Renal cortical epithelial cell (primary cell): Measurements from ENCODE around the gene GSS. TPM values are rescaled to one million over a fixed set of nuclear protein-coding genes. Genes with fewer than 3 reads are reported as not detected.

ENCODE experiments used
- DNase-seq: peaks from one replicate; pipeline ENCODE4 v3.0.0-alpha.2; 2011; ENCODE audit warnings: low read depth
- total RNA-seq: library from RNA; depleted of rRNA; stranded (reverse); fragments of >200 nt; gene quantifications from 2 replicates; pipeline ENCODE4 v1.2.3, GENCODE V29; 2014

GSS gene
- 86.7 and 89.2 TPM in 2 replicates for total RNA-seq

- peak; percentile 83 for DNase-seq
Observed at GRCh38 chr20:34955231-34956040, at the start of gene GSS, which contains the start of gene MYH7B. Gene GSS (minus strand): TSS chr20:34955806. CDS start chr20:34951852, 3,954 bp downstream. Gene MYH7B (plus strand): TSS chr20:34955868. CDS start chr20:34978006, 22,138 bp downstream.

- no peak for DNase-seq
Observed at GRCh38 chr20:35004749-35005462, 49.3 kb upstream of the GSS start.

GRCh38 chr20:35004051-35004725 is 48.6 kb upstream of the GSS start:
- no peak for DNase-seq

- no peak for DNase-seq
Observed at GRCh38 chr20:35003211-35004031, 47.8 kb upstream of the GSS start.

- no peak for DNase-seq
Observed at GRCh38 chr20:35002426-35003210, 47.0 kb upstream of the GSS start.

- DNase-seq: no peak
Observed at GRCh38 chr20:35001596-35002362, 46.2 kb upstream of the GSS start.

GRCh38 chr20:35000922-35001595 is 45.5 kb upstream of the GSS start:
- no peak for DNase-seq

GRCh38 chr20:35000311-35000921 is 44.8 kb upstream of the GSS start:
- no peak for DNase-seq

GRCh38 chr20:34999782-35000181 is 44.2 kb upstream of the GSS start:
- DNase-seq: no peak

GRCh38 chr20:34999021-34999451 is 43.4 kb upstream of the GSS start:
- no peak for DNase-seq

- DNase-seq: no peak
Observed at GRCh38 chr20:34998331-34998950, 42.8 kb upstream of the GSS start.

GRCh38 chr20:34997774-34998173 is 42.2 kb upstream of the GSS start:
- no peak for DNase-seq

- no peak for DNase-seq
Observed at GRCh38 chr20:34997131-34997561, 41.5 kb upstream of the GSS start.

GRCh38 chr20:34996243-34997028 is 40.8 kb upstream of the GSS start:
- no peak for DNase-seq

- no peak for DNase-seq
Observed at GRCh38 chr20:34995696-34996095, 40.1 kb upstream of the GSS start.

- no peak for DNase-seq
Observed at GRCh38 chr20:34995192-34995591, 39.6 kb upstream of the GSS start.

GRCh38 chr20:34994509-34995131 is 39.0 kb upstream of the GSS start:
- no peak for DNase-seq
